Pancreas (tissue), 10 donors: ENCODE results near the gene TNIK. TPM values are rescaled to one million over a fixed set of nuclear protein-coding genes. Genes with fewer than 3 reads are reported as not detected.

ENCODE experiments used
- ATAC-seq, 4 donors: fragments of 200-7000 bp; cut with Tn5 transposase; one replicate each; pipeline versions ENCODE4 v1.8.0 to v1.9.1; 2020; ENCODE audit warnings: mild to moderate bottlenecking in 4 of 4, moderate library complexity in 4 of 4
- DNase-seq, 6 donors: peaks; one replicate each; pipeline ENCODE4 v3.0.0-alpha.2; 2020
- FAIRE-seq: peaks from 2 replicates; lab custom pipeline; 2012; peaks lifted over from hg19 to GRCh38; lab: Jason Lieb, UNC
- H3K27ac ChIP-seq, 4 donors: fragments of 200-600 bp; sonication (generic); 1 replicate in 3 of 4; 2 replicates in 1 of 4; pipeline versions ENCODE4 v1.5.0 to v1.8.0; 2020
- H3K27me3 ChIP-seq, 4 donors: fragments of 200-600 bp; one replicate each; pipeline ENCODE4 v1.8.0; 2021
- H3K36me3 ChIP-seq, 3 donors: fragments of 200-600 bp; sonication (generic) in 1 of 3; one replicate each; pipeline versions ENCODE4 v1.5.0 to v1.8.0; 2020 to 2021
- H3K4me1 ChIP-seq, 3 donors: fragments of 200-600 bp; one replicate each; pipeline ENCODE4 v1.8.0; 2021
- H3K4me3 ChIP-seq, 4 donors: fragments of 200-600 bp; sonication (generic) in 2 of 4; one replicate each; pipeline versions ENCODE4 v1.5.0 to v1.8.0; 2020 to 2021
- H3K9me3 ChIP-seq, 4 donors: fragments of 200-600 bp; one replicate each; pipeline ENCODE4 v1.8.0; 2021
- CTCF ChIP-seq, 4 donors: fragments of 200-600 bp; sonication (generic) in 3 of 4; IDR thresholded peaks; one replicate each; pipeline versions ENCODE4 v1.5.0 to v1.8.0; 2021; ENCODE audit warnings: antibody characterized with exemption in 4 of 4
- WGBS, 2 donors: extraction: QIAGEN DNeasy Blood & Tissue Kit; methylation state at CpG; one replicate each; pipeline ENCODE4 v1.1.7; 2013; 5-methylcytosine and 5-hydroxymethylcytosine counted together
- intact Hi-C, 3 donors: fragments of 100-400 bp; cut with DNase I; formaldehyde crosslinking; loops; one replicate each; pipeline versions ENCODE4 v1.11.1 to v1.14.2; 2022
- polyA plus RNA-seq, 2 donors: library from polyadenylated mRNA; stranded (reverse); fragments of 200-250 nt; gene quantifications; one replicate each; pipeline ENCODE4 v1.2.3, GENCODE V29; 2013
- total RNA-seq, 6 donors: library from RNA; stranded (reverse); fragmentation: NEBNext Ultra II Directional in 4 of 6; extraction: Animal tissue kit (Norgen Biotek cat#: 25700) in 4 of 6; gene quantifications; one replicate each; pipeline versions ENCODE4 v1.2.1 to v1.2.4, GENCODE V29; 2021 to 2023
- donor health status: healthy with polysubstance abuse.
- donor health status: DM: no; HTN: no; CAD: no; lungs with moderate emphysema.
- donor health status: DM: no; HTN: no; CAD: no.
- donor health status: control.
- donor health status: control.
- donor health status: Bipolar disorder and iron deficiency.
- donor health status: DM: yes; HTN: yes; CAD: no.
- donor health status: DM: no; HTN: no; CAD: no.
- donor health status: DM: no; HTN: no; CAD: no.
- donor health status: DM: yes; HTN: yes; CAD: no.

Gene TNIK
- total and polyA plus RNA-seq, 8 donors: 3.5 to 13.6 (median 5.8) TPM

GRCh38 chr3:171285287-171285686 lies 174.9 kb downstream of the TNIK start:
- 73 to 86% methylated on average over 2 of the region's 2 CpGs for WGBS, 2 donors
- Histone ChIP-seq H3K27me3 (no peaks in the 10 kb centered on the region), H3K27ac (no peak overlapping the region), H3K9me3 (no peaks in the 10 kb centered on the region), H3K4me1 (peaks cover 7 to 10% (median 7%) of the 10 kb centered on the region in 3 donors), H3K4me3 (no peak overlapping the region), H3K36me3 (no peaks in the 10 kb centered on the region)
- ATAC-seq (no peak), FAIRE-seq (no peak), DNase-seq (no peak)
- intact Hi-C loops: no loop called here
- no peak for TF ChIP-seq CTCF (IDR thresholded peaks at IDR 0.05)

GRCh38 chr3:171284308-171285075 lies 175.7 kb downstream of the TNIK start:
- H3K27me3 ChIP-seq: no peaks in the 10 kb centered on the region
- 81 to 84% methylated on average over 5 of the region's 5 CpGs for WGBS, 2 donors
- FAIRE-seq: peak; percentile 13
- intact Hi-C loops: no loop called here
- no peaks in the 10 kb centered on the region for H3K9me3 ChIP-seq
- H3K27ac ChIP-seq: peak overlapping the region in 1 of 4 donors; percentile 11
- no peak overlapping the region for H3K4me3 ChIP-seq
- DNase-seq: peak in 1 of 6 donors; percentile 21
- no peak for TF ChIP-seq CTCF (IDR thresholded peaks at IDR 0.05)
- no peaks in the 10 kb centered on the region for H3K36me3 ChIP-seq
- peak in 3 of 4 donors; percentile 50 to 72 (median 68) for ATAC-seq
- peaks cover 7 to 10% (median 7%) of the 10 kb centered on the region in 3 donors for H3K4me1 ChIP-seq

- DNase-seq: no peak
- H3K9me3 ChIP-seq: no peaks in the 10 kb centered on the region
- no peaks in the 10 kb centered on the region for H3K36me3 ChIP-seq
- peaks cover 7 to 10% (median 7%) of the 10 kb centered on the region in 3 donors for H3K4me1 ChIP-seq
- H3K27ac ChIP-seq: no peak overlapping the region
- no peak for FAIRE-seq
- 93% methylated on average over 4 of the region's 4 CpGs for WGBS, 2 donors
- H3K27me3 ChIP-seq: no peaks in the 10 kb centered on the region
- intact Hi-C loops: no loop called here
- H3K4me3 ChIP-seq: no peak overlapping the region
- no peak for ATAC-seq
- no peak for TF ChIP-seq CTCF (IDR thresholded peaks at IDR 0.05)
These were observed 176.4 kb downstream of the TNIK start for GRCh38 chr3:171283848-171284222.

- DNase-seq: no peak
These were observed 176.9 kb downstream of the TNIK start for GRCh38 chr3:171283183-171283847.

More at GRCh38 chr3:171283183-171283847, 176.9 kb downstream of the TNIK start:
- H3K9me3 ChIP-seq: no peaks in the 10 kb centered on the region
- H3K27me3 ChIP-seq: no peaks in the 10 kb centered on the region
- ATAC-seq: no peak
- peaks cover 7 to 10% (median 7%) of the 10 kb centered on the region in 3 donors for H3K4me1 ChIP-seq
- no peak for FAIRE-seq
- no peak for TF ChIP-seq CTCF (IDR thresholded peaks at IDR 0.05)
- H3K4me3 ChIP-seq: no peak overlapping the region
- H3K27ac ChIP-seq: no peak overlapping the region
- WGBS, 2 donors: 80 to 85% methylated on average over 6 of the region's 6 CpGs
- intact Hi-C loops: no loop called here
- no peaks in the 10 kb centered on the region for H3K36me3 ChIP-seq
